K562 (cell line): ENCODE measurements around the gene GADL1. TPM values are rescaled to one million over a fixed set of nuclear protein-coding genes. Genes with fewer than 3 reads are reported as not detected.

Source experiments
- ATAC-seq: fragments of 200-7000 bp; cut with Tn5 transposase; 3 replicates; pipeline ENCODE4 v1.9.1; 2020; ENCODE audit warnings: moderate library complexity
- BruUV-seq: library from RNA; stranded (reverse); fragments of 400-500 nt; replicated peaks from 2 replicates; lab custom pipeline; 2021; lab: Mats Ljungman, UMichigan
- CTCF ChIA-PET: fragments of 300-600 bp; formaldehyde crosslinking; extraction: SDS; loops from one replicate; lab custom pipeline; 2021; ENCODE audit warnings: low intra/inter-chr PET ratio; lab: Yijun Ruan, JAX
- POLR2A ChIA-PET: fragments of 300-600, 350-650 bp; sonication (Branson Sonifier 250); formaldehyde crosslinking; extraction: SDS; loops from one replicate; lab custom pipeline; 2021; ENCODE audit warnings: antibody characterized with exemption, inconsistent platforms; lab: Yijun Ruan, JAX
- DNase-seq, 4 experiments: peaks; one replicate each; pipeline versions ENCODE4 v3.0.0 to v3.0.0-alpha.2; 2011 to 2018; ENCODE audit warnings: low spot score in 3 of 4, mixed read lengths in 3 of 4; ENCODE audit errors: extremely low read depth in 1 of 4
- FAIRE-seq: peaks from 2 replicates; lab custom pipeline; 2011; peaks lifted over from hg19 to GRCh38; lab: Jason Lieb, UNC
- H2AFZ ChIP-seq: 2 replicates; pipeline ENCODE4 v1.6.0; 2011; ENCODE audit warnings: low read depth, low read length, control low read depth, inconsistent platforms
- H3K27ac ChIP-seq: fragments of 200-600 bp; 3 replicates; pipeline ENCODE4 v1.8.0; 2011; ENCODE audit warnings: low read depth, mild to moderate bottlenecking, control low read depth, inconsistent platforms, low read length, moderate library complexity, mixed read lengths; ENCODE audit errors: extremely low read depth
- H3K27me3 ChIP-seq, 2 experiments: fragments of 300-600 bp in 1 of 2; 2 replicates in 1 of 2; 3 replicates in 1 of 2; pipeline versions ENCODE4 v1.6.0 to v1.8.0; 2011; ENCODE audit warnings: inconsistent platforms in 2 of 2, low read length in 2 of 2, mild to moderate bottlenecking in 1 of 2, mixed read lengths in 1 of 2, moderate library complexity in 1 of 2; ENCODE audit not compliant: control insufficient read depth in 2 of 2, insufficient read depth in 2 of 2
- H3K36me3 ChIP-seq: fragments of 300-600 bp; 3 replicates; pipeline ENCODE4 v1.8.0; 2011; ENCODE audit warnings: mild to moderate bottlenecking, low read length, inconsistent platforms; ENCODE audit not compliant: control insufficient read depth, insufficient read depth
- H3K4me1 ChIP-seq, 2 experiments: fragments of 200-600 bp in 1 of 2; replicated peaks in 1 of 2; 2 replicates in 1 of 2; 3 replicates in 1 of 2; pipeline versions ENCODE4 v1.5.1 to v1.8.0; 2011; ENCODE audit warnings: inconsistent platforms in 2 of 2, low read length in 2 of 2, mild to moderate bottlenecking in 1 of 2, mixed read lengths in 1 of 2, moderate library complexity in 1 of 2; ENCODE audit not compliant: control insufficient read depth in 2 of 2, insufficient read depth in 2 of 2
- H3K4me2 ChIP-seq: 2 replicates; pipeline ENCODE4 v1.6.1; 2011; ENCODE audit warnings: low read length, control low read depth, inconsistent platforms, mixed read lengths; ENCODE audit not compliant: insufficient read depth
- H3K4me3 ChIP-seq: fragments of 200-600 bp; sonication (generic), shearing (Covaris generic); 2 replicates; pipeline ENCODE4 v1.5.1; 2016; ENCODE audit warnings: control low read depth, inconsistent platforms
- H3K79me2 ChIP-seq: fragments of 200-600 bp; 3 replicates; pipeline ENCODE4 v1.8.0; 2011; ENCODE audit warnings: low read length, inconsistent platforms; ENCODE audit not compliant: control insufficient read depth, insufficient read depth
- H3K9ac ChIP-seq, 2 experiments: 2 replicates each; pipeline versions ENCODE4 v1.6.0 to v1.6.1; 2011; ENCODE audit warnings: low read depth in 2 of 2, low read length in 2 of 2, control low read depth in 1 of 2, inconsistent platforms in 1 of 2, mild to moderate bottlenecking in 1 of 2, mixed read lengths in 1 of 2; ENCODE audit not compliant: insufficient read depth in 1 of 2
- H3K9me1 ChIP-seq: one replicate; pipeline ENCODE4 v1.6.0; 2011; ENCODE audit warnings: inconsistent platforms, mild to moderate bottlenecking, low read length, moderate library complexity; ENCODE audit not compliant: control insufficient read depth, insufficient read depth
- H3K9me3 ChIP-seq: replicated peaks from 2 replicates; pipeline ENCODE4 v1.5.1; 2011; ENCODE audit warnings: low read depth, low read length, inconsistent platforms; ENCODE audit not compliant: control insufficient read depth, insufficient read depth
- H4K20me1 ChIP-seq: replicated peaks from 2 replicates; pipeline ENCODE4 v1.6.1; 2011; ENCODE audit warnings: low read length, inconsistent platforms, mixed read lengths; ENCODE audit not compliant: control insufficient read depth, insufficient read depth
- ARHGAP35 ChIP-seq: fragments of 450-650 bp; IDR thresholded peaks from 2 replicates; pipeline ENCODE4 v1.6.1; 2018; ENCODE audit not compliant: partially characterized antibody
- EHMT2 ChIP-seq: fragments of 450-650 bp; IDR thresholded peaks from 2 replicates; pipeline ENCODE4 v1.6.1; 2018; ENCODE audit warnings: antibody characterized with exemption
- NFYB ChIP-seq: IDR thresholded peaks from 2 replicates; pipeline ENCODE4 v1.6.1; 2011; ENCODE audit warnings: mild to moderate bottlenecking, moderate library complexity; ENCODE audit not compliant: insufficient read length; ENCODE audit errors: extremely low read depth
- TOE1 ChIP-seq, 2 experiments: fragments of 450-650 bp in 1 of 2; sonication (generic) in 1 of 2; formaldehyde crosslinking in 1 of 2; IDR thresholded peaks; 2 replicates each; pipeline versions ENCODE4 v1.7.1 to v1.8.0; 2016 to 2022; ENCODE audit warnings: borderline replicate concordance in 2 of 2, mild to moderate bottlenecking in 2 of 2, antibody characterized with exemption in 1 of 2, inconsistent platforms in 1 of 2, low read depth in 1 of 2, missing genetic modification reagents in 1 of 2, moderate library complexity in 1 of 2
- ZBTB17 ChIP-seq: fragments of 450-650 bp; formaldehyde crosslinking; IDR thresholded peaks from 2 replicates; pipeline ENCODE4 v1.4.0; 2020; ENCODE audit warnings: mild to moderate bottlenecking
- ZKSCAN8 ChIP-seq: fragments of 200-800 bp; sonication (Bioruptor generic); IDR thresholded peaks from 2 replicates; pipeline ENCODE4 v1.6.1; 2016; ENCODE audit warnings: missing genetic modification characterization, missing compliant biosample characterization
- ZNF324 ChIP-seq: fragments of 250-450 bp; sonication (Bioruptor Pico); IDR thresholded peaks from 2 replicates; pipeline ENCODE4 v1.4.0; 2020; ENCODE audit warnings: mild to moderate bottlenecking
- ZNF384 ChIP-seq: IDR thresholded peaks from 2 replicates; pipeline ENCODE4 v1.6.1; 2012; ENCODE audit warnings: low read depth, low read length, improper control_type of control experiment
- ZNF511 ChIP-seq: sonication (generic); formaldehyde crosslinking; IDR thresholded peaks from 2 replicates; pipeline ENCODE4 v1.8.0; 2022; ENCODE audit warnings: mild to moderate bottlenecking, missing genetic modification reagents
- ZNF76 ChIP-seq: fragments of 250-450 bp; sonication (Bioruptor Pico); IDR thresholded peaks from 2 replicates; pipeline ENCODE4 v1.4.0; 2020; ENCODE audit warnings: mild to moderate bottlenecking, moderate library complexity, borderline replicate concordance
- WGBS: fragments of 100-300 bp; shearing (Covaris generic); methylation state at CpG from one replicate; pipeline ENCODE4 v1.1.6; 2016; ENCODE audit warnings: low coverage, mixed read lengths; ENCODE audit not compliant: insufficient coverage; ENCODE audit errors: missing lambda C conversion rate; 5-methylcytosine and 5-hydroxymethylcytosine counted together
- in situ Hi-C: fragments of 300-500 bp; cut with MboI; formaldehyde crosslinking; loops from 4 replicates; pipeline ENCODE4 v1.15.0; 2018; ENCODE audit warnings: inconsistent platforms, mixed read lengths
- intact Hi-C: fragments of 100-400 bp; cut with micrococcal nuclease; formaldehyde crosslinking; loops from 2 replicates; pipeline ENCODE4 v1.14.2; 2022
- polyA plus RNA-seq, 8 experiments: library from polyadenylated mRNA; depleted of rRNA in 4 of 8; stranded (reverse) in 5 of 8; unstranded in 3 of 8; fragments of >200 nt; fragmentation: Nextera tagmentation in 2 of 8; fragmentation: Illumina TruSeq in 1 of 8; extraction: Ambion mirVana in 2 of 8; extraction: Trizol in 1 of 8; gene quantifications; 2 replicates each; pipeline versions ENCODE4 v1.2.1 to v1.2.3, GENCODE V29; 2011 to 2014; ENCODE audit warnings: inconsistent platforms in 1 of 8, missing spikeins in 1 of 8
- total RNA-seq, 7 experiments: library from RNA; depleted of rRNA in 6 of 7; stranded (reverse); fragments of >200 nt in 6 of 7; fragmentation: Illumina TruSeq in 2 of 7; extraction: Trizol in 2 of 7; gene quantifications; 2 replicates each; pipeline versions ENCODE4 v1.2.1 to v1.2.3, GENCODE V29; 2011 to 2021; ENCODE audit warnings: low replicate concordance in 1 of 7
- TF ChIP-seq, protein P1 (sequence below): fragments of 450-650 bp; formaldehyde crosslinking; IDR thresholded peaks from 2 replicates; pipeline ENCODE4 v1.4.0; 2022; ENCODE audit warnings: missing genetic modification characterization
- TF ChIP-seq, protein P2 (sequence below): IDR thresholded peaks from 2 replicates; pipeline ENCODE4 v1.6.1; 2011; ENCODE audit not compliant: insufficient read length; ENCODE audit errors: extremely low read depth

Gene GADL1
- total and polyA plus RNA-seq, 9 of the 15 experiments (the other 6 are each of a cell fraction or from before 2014, with no cell fraction given): 0.07 TPM; not detected in 8

- intact Hi-C loops (no loop called here), in situ Hi-C loops (no loop called here)
- no TSS peak for BruUV-seq
- DNase-seq (no peak), ATAC-seq (no peak), FAIRE-seq (no peak)
- WGBS: 3% methylated on average over 6 of the region's 6 CpGs
- no peak overlapping the region for H2AFZ ChIP-seq
- H3K4me2 ChIP-seq: no peak overlapping the region
- no peak overlapping the region for H3K9ac ChIP-seq
- no peaks in the 10 kb centered on the region for H4K20me1 ChIP-seq
- no peak overlapping the region for H3K27ac ChIP-seq
- H3K36me3 ChIP-seq: no peaks in the 10 kb centered on the region
- ChIA-PET CTCF (no interaction called here), POLR2A (interaction anchor here (1.7 kb wide), 1 partner anchor 11 kb away, joined by 5 read pairs; no protein-coding TSS in a partner anchor)
- H3K79me2 ChIP-seq: no peaks in the 10 kb centered on the region
- no peaks in the 10 kb centered on the region for H3K27me3 ChIP-seq
- no peak overlapping the region for H3K4me3 ChIP-seq
- TF ChIP-seq TOE1 (IDR thresholded peaks at IDR 0.05; ENCODE audit: borderline replicate concordance): no peak
- no peak for TF ChIP-seq TOE1 (CRISPR knock-in tag; IDR thresholded peaks at IDR 0.05; ENCODE audit: borderline replicate concordance, low read depth)
- TF ChIP-seq ZNF76 (CRISPR knock-in tag): no peak
- TF ChIP-seq ZNF511 (CRISPR knock-in tag): no peak
- no peak for TF ChIP-seq ARHGAP35
- TF ChIP-seq, protein P1, sequence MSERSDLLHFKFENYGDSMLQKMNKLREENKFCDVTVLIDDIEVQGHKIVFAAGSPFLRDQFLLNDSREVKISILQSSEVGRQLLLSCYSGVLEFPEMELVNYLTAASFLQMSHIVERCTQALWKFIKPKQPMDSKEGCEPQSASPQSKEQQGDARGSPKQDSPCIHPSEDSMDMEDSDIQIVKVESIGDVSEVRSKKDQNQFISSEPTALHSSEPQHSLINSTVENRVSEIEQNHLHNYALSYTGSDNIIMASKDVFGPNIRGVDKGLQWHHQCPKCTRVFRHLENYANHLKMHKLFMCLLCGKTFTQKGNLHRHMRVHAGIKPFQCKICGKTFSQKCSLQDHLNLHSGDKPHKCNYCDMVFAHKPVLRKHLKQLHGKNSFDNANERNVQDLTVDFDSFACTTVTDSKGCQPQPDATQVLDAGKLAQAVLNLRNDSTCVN (CRISPR knock-in tag): no peak
- TF ChIP-seq, protein P2, sequence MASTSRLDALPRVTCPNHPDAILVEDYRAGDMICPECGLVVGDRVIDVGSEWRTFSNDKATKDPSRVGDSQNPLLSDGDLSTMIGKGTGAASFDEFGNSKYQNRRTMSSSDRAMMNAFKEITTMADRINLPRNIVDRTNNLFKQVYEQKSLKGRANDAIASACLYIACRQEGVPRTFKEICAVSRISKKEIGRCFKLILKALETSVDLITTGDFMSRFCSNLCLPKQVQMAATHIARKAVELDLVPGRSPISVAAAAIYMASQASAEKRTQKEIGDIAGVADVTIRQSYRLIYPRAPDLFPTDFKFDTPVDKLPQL: no peak
- TF ChIP-seq ZNF384: no peak
- no peak for TF ChIP-seq ZBTB17
- TF ChIP-seq EHMT2: no peak
- no peak for TF ChIP-seq NFYB
- no peak for TF ChIP-seq ZNF324 (CRISPR knock-in tag)
- TF ChIP-seq ZKSCAN8 (CRISPR knock-in tag): no peak
- no peaks in the 10 kb centered on the region for H3K4me1 ChIP-seq
- H3K9me1 ChIP-seq: no peaks in the 10 kb centered on the region
- no peaks in the 10 kb centered on the region for H3K9me3 ChIP-seq
These were observed 48.7 kb upstream of the GADL1 start for GRCh38 chr3:30943206-30943605.
